Calu3 (cell line): Measurements from ENCODE around the gene TSSK2. TPM values are rescaled to one million over a fixed set of nuclear protein-coding genes. Genes with fewer than 3 reads are reported as not detected.

Experiments
- BruUV-seq: library from RNA; stranded (reverse); fragments of 400-500 nt; replicated peaks from 2 replicates; lab custom pipeline; 2021; lab: Mats Ljungman, UMichigan
- CTCF ChIA-PET: fragments of 300-600 bp; sonication (Branson Sonifier 250); formaldehyde crosslinking; loops from one replicate; lab custom pipeline; 2022; ENCODE audit warnings: antibody characterized with exemption; lab: Charles Lee
- DNase-seq: peaks from one replicate; pipeline ENCODE4 v3.0.0; 2022
- H3K27ac Mint-ChIP-seq: one replicate; pipeline ENCODE4 v1.8.0; 2022; ENCODE audit warnings: mixed read lengths; ENCODE audit not compliant: unreplicated experiment
- H3K27me3 Mint-ChIP-seq: one replicate; pipeline ENCODE4 v1.8.0; 2022; ENCODE audit warnings: mixed read lengths; ENCODE audit not compliant: unreplicated experiment
- H3K36me3 Mint-ChIP-seq: one replicate; pipeline ENCODE4 v1.8.0; 2022; ENCODE audit warnings: mild to moderate bottlenecking, moderate library complexity, mixed read lengths; ENCODE audit not compliant: insufficient read depth, unreplicated experiment
- H3K4me1 Mint-ChIP-seq: one replicate; pipeline ENCODE4 v1.8.0; 2022; ENCODE audit warnings: mild to moderate bottlenecking, low read depth, mixed read lengths; ENCODE audit not compliant: unreplicated experiment
- H3K4me3 Mint-ChIP-seq: one replicate; pipeline ENCODE4 v1.8.0; 2022; ENCODE audit warnings: mild to moderate bottlenecking, low read depth, moderate library complexity, mixed read lengths; ENCODE audit not compliant: unreplicated experiment
- H3K9me3 Mint-ChIP-seq: one replicate; pipeline ENCODE4 v1.8.0; 2022; ENCODE audit warnings: low read depth, mixed read lengths; ENCODE audit not compliant: unreplicated experiment
- CTCF ChIP-seq: fragments of 200-600 bp; IDR thresholded peaks from one replicate; pipeline ENCODE4 v1.8.0; 2022; ENCODE audit warnings: antibody characterized with exemption; ENCODE audit not compliant: unreplicated experiment
- intact Hi-C: fragments of 100-400 bp; cut with micrococcal nuclease; formaldehyde crosslinking; loops from one replicate; pipeline ENCODE4 v1.10.0; 2022; ENCODE audit not compliant: unreplicated experiment
- total RNA-seq: library from RNA; stranded (reverse); gene quantifications from 2 replicates; pipeline ENCODE4 v1.2.3, GENCODE V29; 2022

Gene TSSK2
- total RNA-seq, 1 experiment from 2014 or later, result not detected

DNA sequence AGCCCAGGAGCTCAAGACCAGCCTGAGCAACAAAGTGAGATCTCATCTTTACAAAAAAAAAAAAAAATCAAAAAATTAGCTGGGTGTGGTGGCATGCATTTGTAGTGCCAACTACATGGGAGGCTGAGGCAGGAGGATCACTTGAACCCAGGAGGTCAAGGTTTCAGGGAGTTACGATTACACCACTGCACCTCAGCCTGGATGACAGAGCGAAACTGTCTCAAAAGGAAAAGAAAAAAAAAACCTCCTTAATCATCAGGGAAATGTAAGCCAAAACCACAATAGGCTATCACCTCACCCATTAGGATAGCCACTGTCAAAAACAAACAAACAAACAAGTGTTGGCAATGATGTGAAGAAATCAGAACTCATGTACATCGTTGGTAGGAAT lies 22.3 kb upstream of the TSSK2 start:
- CTCF ChIA-PET, result no interaction called here
- TF ChIP-seq CTCF, result no peak
- BruUV-seq, result no TSS peak
- Mint-ChIP-seq H3K27me3 (no peaks in the 10 kb centered on the region), H3K9me3 (no peaks in the 10 kb centered on the region), H3K36me3 (no peaks in the 10 kb centered on the region), H3K4me3 (no peak overlapping the region), H3K27ac (no peak overlapping the region), H3K4me1 (peaks cover 35% of the 10 kb centered on the region)
- intact Hi-C loops, result no loop called here
- DNase-seq, result no peak

DNA sequence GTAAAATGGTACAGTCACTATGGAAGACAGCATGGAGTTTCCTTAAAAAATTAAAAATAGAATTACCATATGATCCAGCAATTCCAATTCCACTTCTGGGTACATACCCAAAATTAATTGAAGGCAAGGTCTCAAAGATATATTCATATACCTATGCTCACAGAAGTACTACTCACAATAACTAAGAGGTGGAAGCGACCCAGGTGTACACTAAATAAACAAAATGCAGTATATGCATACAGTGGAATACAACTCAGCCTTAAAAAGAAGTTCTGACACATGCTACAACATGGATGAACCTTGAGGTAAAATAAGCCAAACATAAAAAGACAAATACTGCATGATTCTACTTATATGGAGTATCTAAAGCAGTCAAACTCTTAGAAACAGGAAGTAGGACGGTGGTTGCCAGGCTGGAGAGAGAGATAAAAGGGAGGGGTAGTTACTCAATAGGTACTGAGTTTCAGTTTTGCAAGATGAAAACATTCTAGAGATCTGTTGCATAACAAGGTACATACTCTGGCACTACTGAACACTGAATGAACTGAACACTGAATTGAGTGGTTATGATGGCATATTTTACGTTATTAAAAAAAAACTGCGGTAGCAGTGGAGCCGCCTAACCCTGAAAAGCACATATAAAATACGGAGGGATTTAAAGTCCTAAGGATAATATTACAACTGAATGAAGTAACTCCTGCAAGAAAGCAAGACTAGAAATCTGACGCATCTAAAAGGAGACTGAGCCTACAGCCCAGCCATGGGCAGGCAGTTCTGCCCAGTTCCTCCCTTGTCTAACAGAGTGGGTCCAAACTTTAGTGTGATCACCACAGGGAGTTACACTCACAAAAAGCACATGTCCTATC lies 21.7 kb upstream of the TSSK2 start:
- Mint-ChIP-seq H3K27ac (peak overlapping the region; percentile 21), H3K27me3 (no peaks in the 10 kb centered on the region), H3K36me3 (no peaks in the 10 kb centered on the region), H3K9me3 (no peaks in the 10 kb centered on the region), H3K4me3 (no peak overlapping the region), H3K4me1 (peaks cover 35% of the 10 kb centered on the region)
- DNase-seq, result no peak
- BruUV-seq, result no TSS peak
- CTCF ChIA-PET, result no interaction called here
- TF ChIP-seq CTCF, result no peak
- intact Hi-C loops, result no loop called here

DNA sequence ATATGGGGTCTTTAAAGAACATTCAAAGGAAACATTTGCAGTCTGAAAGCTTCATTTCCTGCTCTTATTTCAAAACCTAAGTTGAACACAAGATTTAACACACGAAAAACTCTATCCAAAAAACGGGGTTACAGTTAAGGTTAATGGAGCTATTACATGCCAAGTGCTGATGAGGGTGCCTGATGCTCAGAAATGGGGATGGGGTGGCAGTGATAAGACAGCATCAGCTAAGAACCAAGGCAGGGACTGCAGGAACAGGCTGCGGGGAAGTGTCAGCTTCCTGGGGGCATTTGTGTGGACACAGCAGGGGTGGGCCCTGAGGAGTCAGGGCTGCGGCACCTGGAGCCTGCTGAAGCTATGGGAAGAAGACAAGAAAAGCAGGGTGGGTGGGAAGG lies 21.0 kb upstream of the TSSK2 start:
- TF ChIP-seq CTCF, result no peak
- Mint-ChIP-seq H3K4me3 (no peak overlapping the region), H3K27me3 (no peaks in the 10 kb centered on the region), H3K27ac (no peak overlapping the region), H3K4me1 (peaks cover 35% of the 10 kb centered on the region), H3K9me3 (no peaks in the 10 kb centered on the region), H3K36me3 (no peaks in the 10 kb centered on the region)
- BruUV-seq, result no TSS peak
- CTCF ChIA-PET, result no interaction called here
- DNase-seq, result no peak
- intact Hi-C loops, result no loop called here

- Mint-ChIP-seq H3K36me3 (no peaks in the 10 kb centered on the region), H3K27ac (no peak overlapping the region), H3K27me3 (no peaks in the 10 kb centered on the region), H3K9me3 (no peaks in the 10 kb centered on the region), H3K4me3 (no peak overlapping the region), H3K4me1 (peaks cover 35% of the 10 kb centered on the region)
- CTCF ChIA-PET, result no interaction called here
- no peak for TF ChIP-seq CTCF
- intact Hi-C loops, result no loop called here
- no TSS peak for BruUV-seq
- no peak for DNase-seq
Observed at GRCh38 chr22:19110646-19111045, 20.5 kb upstream of the TSSK2 start.
